Frontal cortex (tissue), 4 donors: ENCODE data around the gene CBLB. TPM values are rescaled to one million over a fixed set of nuclear protein-coding genes. Genes with fewer than 3 reads are reported as not detected.

Experiments
- DNase-seq, 2 donors: peaks; one replicate each; pipeline ENCODE4 v3.0.0; 2012; ENCODE audit warnings: low spot score in 2 of 2
- FAIRE-seq: peaks from 2 replicates; lab custom pipeline; 2012; peaks lifted over from hg19 to GRCh38; lab: Jason Lieb, UNC
- total RNA-seq: library from RNA; depleted of rRNA; stranded (reverse); fragments of >200 nt; gene quantifications from one replicate; pipeline ENCODE4 v1.2.3, GENCODE V29; 2014
- donor health status: control.
- donor health status: control.
- donor health status: control.

The CBLB gene
- total RNA-seq, 1 donor from 2014 or later = 22.0 TPM

- DNase-seq = no peak
- no peak for FAIRE-seq
These were observed 207.4 kb downstream of the CBLB start for GRCh38 chr3:105661461-105661860.

- FAIRE-seq = no peak
- DNase-seq = no peak
These were observed 211.9 kb downstream of the CBLB start for GRCh38 chr3:105656651-105657504.

GRCh38 chr3:105653868-105654267, 214.9 kb downstream of the CBLB start:
- FAIRE-seq (no peak), DNase-seq (no peak)

- FAIRE-seq = no peak
These were observed 215.6 kb downstream of the CBLB start for GRCh38 chr3:105653166-105653565.

GRCh38 chr3:105649480-105649879, 219.3 kb downstream of the CBLB start:
- no peak for FAIRE-seq
- DNase-seq = no peak

More at GRCh38 chr3:105653166-105653565, 215.6 kb downstream of the CBLB start:
- DNase-seq = no peak

- peak; percentile 26 for FAIRE-seq
- no peak for DNase-seq
These were observed 221.8 kb downstream of the CBLB start for GRCh38 chr3:105647047-105647446.

GRCh38 chr3:105639131-105639530, 229.7 kb downstream of the CBLB start:
- FAIRE-seq = no peak
- no peak for DNase-seq

- DNase-seq (no peak), FAIRE-seq (no peak)
These were observed 234.1 kb downstream of the CBLB start for GRCh38 chr3:105634708-105635107.

- no peak for FAIRE-seq
- DNase-seq = no peak
These were observed 239.1 kb downstream of the CBLB start for GRCh38 chr3:105629718-105630117.

- DNase-seq (no peak), FAIRE-seq (no peak)
These were observed 242.1 kb downstream of the CBLB start for GRCh38 chr3:105626739-105627138.

GRCh38 chr3:105622169-105622568, 246.6 kb downstream of the CBLB start:
- DNase-seq (no peak), FAIRE-seq (no peak)

GRCh38 chr3:105620236-105620635, 248.6 kb downstream of the CBLB start:
- FAIRE-seq = no peak
- no peak for DNase-seq

GRCh38 chr3:105619651-105620050, 249.2 kb downstream of the CBLB start:
- FAIRE-seq = no peak

GRCh38 chr3:105618556-105618955, 250.3 kb downstream of the CBLB start:
- DNase-seq (no peak), FAIRE-seq (no peak)

More at GRCh38 chr3:105619651-105620050, 249.2 kb downstream of the CBLB start:
- DNase-seq = no peak

- FAIRE-seq (no peak), DNase-seq (no peak)
These were observed 252.3 kb downstream of the CBLB start for GRCh38 chr3:105616374-105617121.

GRCh38 chr3:105615814-105616213, 253.0 kb downstream of the CBLB start:
- no peak for FAIRE-seq
- no peak for DNase-seq

- FAIRE-seq = no peak
These were observed 254.4 kb downstream of the CBLB start for GRCh38 chr3:105614288-105615030.

GRCh38 chr3:105613120-105613519, 255.7 kb downstream of the CBLB start:
- DNase-seq (no peak), FAIRE-seq (no peak)

More at GRCh38 chr3:105614288-105615030, 254.4 kb downstream of the CBLB start:
- DNase-seq = no peak

GRCh38 chr3:105611304-105612192, 257.3 kb downstream of the CBLB start:
- DNase-seq (no peak), FAIRE-seq (no peak)
